NCI-H1105 (cell line): ENCODE results near the gene TMPRSS15.
"Not testable (repeated sequence)": the region's sequence is repeated elsewhere in the genome, so short reads cannot be mapped to it uniquely, and the experiment has no call there.

Source experiments
- DNase-seq: peaks from one replicate; lab custom pipeline; 2025; lab: John Stamatoyannopoulos, UW

TMPRSS15 gene

GRCh38 chr21:18403735-18404450 lies at the start of gene TMPRSS15:
TSS of gene TMPRSS15 (minus strand) at chr21:18403785. CDS start at chr21:18403622, 163 bp downstream.
- DNase-seq: no peak

GRCh38 chr21:18451670-18452069 lies 48.1 kb upstream of the TMPRSS15 start:
- DNase-seq: no peak

GRCh38 chr21:18449605-18450550 lies 46.3 kb upstream of the TMPRSS15 start:
- DNase-seq: no peak

GRCh38 chr21:18443701-18444100 lies 40.1 kb upstream of the TMPRSS15 start:
- no peak for DNase-seq

- DNase-seq: no peak
Measured at GRCh38 chr21:18443085-18443484, 39.5 kb upstream of the TMPRSS15 start.

- DNase-seq: no peak
Measured at GRCh38 chr21:18430341-18430740, 26.8 kb upstream of the TMPRSS15 start.

GRCh38 chr21:18424276-18424675 lies 20.7 kb upstream of the TMPRSS15 start:
- DNase-seq: no peak

- DNase-seq: no peak
Measured at GRCh38 chr21:18417141-18417790, 13.7 kb upstream of the TMPRSS15 start.

GRCh38 chr21:18411565-18411964 lies 8.0 kb upstream of the TMPRSS15 start:
- no peak for DNase-seq

GRCh38 chr21:18409579-18409978 lies 6.0 kb upstream of the TMPRSS15 start:
- no peak for DNase-seq

GRCh38 chr21:18398843-18399242 lies 4.7 kb downstream of the TMPRSS15 start:
- no peak for DNase-seq

GRCh38 chr21:18387994-18388393 lies 15.6 kb downstream of the TMPRSS15 start:
- no peak for DNase-seq

- peak; percentile 34 for DNase-seq
Measured at GRCh38 chr21:18384771-18385170, 18.8 kb downstream of the TMPRSS15 start.

GRCh38 chr21:18382934-18383619 lies 20.5 kb downstream of the TMPRSS15 start:
- not testable (repeated sequence) for DNase-seq

GRCh38 chr21:18382141-18382540 lies 21.4 kb downstream of the TMPRSS15 start:
- no peak for DNase-seq

- DNase-seq: no peak
Measured at GRCh38 chr21:18373606-18374005, 30.0 kb downstream of the TMPRSS15 start.

- DNase-seq: no peak
Measured at GRCh38 chr21:18370301-18370700, 33.3 kb downstream of the TMPRSS15 start.

GRCh38 chr21:18369115-18369514 lies 34.5 kb downstream of the TMPRSS15 start:
- peak; percentile 35 for DNase-seq

- DNase-seq: no peak
Measured at GRCh38 chr21:18368205-18368604, 35.4 kb downstream of the TMPRSS15 start.

GRCh38 chr21:18356801-18357200 lies 46.8 kb downstream of the TMPRSS15 start:
- no peak for DNase-seq

- no peak for DNase-seq
Measured at GRCh38 chr21:18354947-18355346, 48.6 kb downstream of the TMPRSS15 start.

- DNase-seq: no peak
Measured at GRCh38 chr21:18350216-18350615, 53.4 kb downstream of the TMPRSS15 start.
